Measurements from ENCODE around the gene TLX2. TPM values are rescaled to one million over a fixed set of nuclear protein-coding genes. Genes with fewer than 3 reads are reported as not detected.
A peak's percentile ranks its signal among the peaks of the same experiment; 100 is the strongest.

TLX2 gene
- total and polyA plus RNA-seq, 2 of the 13 experiments (the other 11 are each of a cell fraction or from before 2014, with no cell fraction given) = 0.05 to 0.20 TPM

GRCh38 chr2:74491648-74492544, 22.4 kb upstream of the TLX2 start:
- BruUV-seq (replicated peaks) = no TSS peak
- Histone ChIP-seq H3K4me2 (ENCODE audit: low read depth, low read length) (no peak overlapping the region), H3K9ac (ENCODE audit: insufficient read depth, low read depth, low read length) (no peak overlapping the region), H3K4me1 (ENCODE audit: insufficient read depth, low read length) (peaks cover 71% of the 10 kb centered on the region), H3K79me2 (ENCODE audit: insufficient read depth, low read length) (no peaks in the 10 kb centered on the region), H3K4me3 (replicated peaks in 1 of 3; ENCODE audit: insufficient read depth in 1 of 3, low read depth in 2 of 3, low read length in 3 of 3) (no peak overlapping the region), H3K27ac (ENCODE audit: extremely low read length, insufficient read depth, low read length) (no peak overlapping the region), H3K36me3 (replicated peaks in 1 of 2; ENCODE audit: control insufficient read depth in 1 of 2, insufficient read depth in 2 of 2, low read length in 2 of 2) (peaks cover 35 to 48% of the 10 kb centered on the region in 2 experiments), H4K20me1 (ENCODE audit: insufficient read depth, low read length) (no peaks in the 10 kb centered on the region), H3K9me3 (ENCODE audit: low read length) (no peaks in the 10 kb centered on the region), H2AFZ (ENCODE audit: low read length) (no peak overlapping the region), H3K27me3 (ENCODE audit: control insufficient read depth in 1 of 2, insufficient read depth in 2 of 2, low read length in 2 of 2) (no peaks in the 10 kb centered on the region)
- no peak for TF ChIP-seq BCL6 (CRISPR knock-in tag; IDR thresholded peaks at IDR 0.05)
- TF ChIP-seq EP300 (IDR thresholded peaks at IDR 0.05; ENCODE audit: low read depth in 2 of 2, low read length in 2 of 2) = peak in 1 of 2 experiments; percentile 61; a peak in 1 of 4 replicates
- no peak for TF ChIP-seq EP300 (CRISPR knock-in tag; IDR thresholded peaks at IDR 0.05; ENCODE audit: borderline replicate concordance)
- FAIRE-seq (no peak), DNase-seq (ENCODE audit: low spot score) (no peak), ATAC-seq (no peak)
- 91% methylated on average over 12 of the region's 12 CpGs for WGBS (ENCODE audit: low lambda C conversion rate)
- intact Hi-C loops (cut with micrococcal nuclease; ENCODE audit: unreplicated experiment) (loop anchor here (10.0 kb wide), 1 partner anchor 1797 kb away; no protein-coding TSS in a partner anchor), in situ Hi-C loops (cut with HindIII; ENCODE audit: extremely low pct_ligation_motif_present, low pct_unique_long_range_greater_than_20kb) (no loop called here)
- ChIA-PET POLR2A (interaction anchor here (2.1 to 3.1 kb wide), 3 partner anchors 9 to 12 kb away, joined by 13 to 23 read pairs (median 13); partner anchors contain the start of genes CCDC142 and TTC31), CTCF (ENCODE audit: low intra/inter-chr PET ratio, low total read pairs) (no interaction called here)

GRCh38 chr2:74493546-74493945, 20.7 kb upstream of the TLX2 start:
- 100% methylated on average over 3 of the region's 3 CpGs for WGBS (ENCODE audit: low lambda C conversion rate)
- H3K27me3 ChIP-seq (ENCODE audit: control insufficient read depth in 1 of 2, insufficient read depth in 2 of 2, low read length in 2 of 2) = no peaks in the 10 kb centered on the region
- peaks cover 35 to 46% of the 10 kb centered on the region in 2 experiments for H3K36me3 ChIP-seq (replicated peaks in 1 of 2; ENCODE audit: control insufficient read depth in 1 of 2, insufficient read depth in 2 of 2, low read length in 2 of 2)
- peak; percentile 20; the same call in 1 of the 2 replicates for TF ChIP-seq POLR2G (IDR thresholded peaks at IDR 0.05; ENCODE audit: low read depth, low read length)
- TF ChIP-seq ZNF562 (CRISPR knock-in tag; IDR thresholded peaks at IDR 0.05; ENCODE audit: borderline replicate concordance) = no peak
- TF ChIP-seq CHD2 (IDR thresholded peaks at IDR 0.05; ENCODE audit: low read depth, low read length) = no peak
- no peak for TF ChIP-seq MTF2 (CRISPR knock-in tag; IDR thresholded peaks at IDR 0.05; ENCODE audit: borderline replicate concordance)
- TF ChIP-seq RFX1 (IDR thresholded peaks at IDR 0.05) = no peak
- TF ChIP-seq MLX (CRISPR knock-in tag; IDR thresholded peaks at IDR 0.05) = no peak
- no peaks in the 10 kb centered on the region for H3K9me3 ChIP-seq (ENCODE audit: low read length)
- TSS peak; percentile 3 for BruUV-seq (replicated peaks)
- no peaks in the 10 kb centered on the region for H4K20me1 ChIP-seq (ENCODE audit: insufficient read depth, low read length)
- H3K27ac ChIP-seq (ENCODE audit: extremely low read length, insufficient read depth, low read length) = no peak overlapping the region
- POLR2A ChIA-PET = interaction anchor here (0.9 to 3.1 kb wide), 6 partner anchors 8 to 35 kb away, joined by 3 to 23 read pairs (median 9); partner anchors contain the start of genes CCDC142, PCGF1, TTC31 and WBP1
- peaks cover 72% of the 10 kb centered on the region for H3K4me1 ChIP-seq (ENCODE audit: insufficient read depth, low read length)
- H3K4me2 ChIP-seq (ENCODE audit: low read depth, low read length) = no peak overlapping the region
- H3K79me2 ChIP-seq (ENCODE audit: insufficient read depth, low read length) = peaks cover 2% of the 10 kb centered on the region
- FAIRE-seq (no peak), ATAC-seq (no peak), DNase-seq (ENCODE audit: low spot score) (no peak)
- intact Hi-C loops (cut with micrococcal nuclease; ENCODE audit: unreplicated experiment) (loop anchor here (10.0 kb wide), 1 partner anchor 1799 kb away; no protein-coding TSS in a partner anchor), in situ Hi-C loops (cut with HindIII; ENCODE audit: extremely low pct_ligation_motif_present, low pct_unique_long_range_greater_than_20kb) (no loop called here)
- H3K4me3 ChIP-seq (replicated peaks in 1 of 3; ENCODE audit: insufficient read depth in 1 of 3, low read depth in 2 of 3, low read length in 3 of 3) = no peak overlapping the region
- CTCF ChIA-PET (ENCODE audit: low intra/inter-chr PET ratio, low total read pairs) = no interaction called here
- H2AFZ ChIP-seq (ENCODE audit: low read length) = no peak overlapping the region
- H3K9ac ChIP-seq (ENCODE audit: insufficient read depth, low read depth, low read length) = no peak overlapping the region

Measured in HepG2 (cell line).